ENCODE measurements around the gene HLA-DQA2.

- TF ChIP-seq CTCF (IDR thresholded peaks at IDR 0.05) (no peak), POLR2A (IDR thresholded peaks at IDR 0.05) (no peak), EP300 (IDR thresholded peaks at IDR 0.05) (no peak)
These were observed 53.3 kb downstream of the HLA-DQA2 start for GRCh38 chr6:32794510-32794909.

Measured in tibial nerve (tissue), 4 donors.